NCI-H2196 treated with DMSO at 0.1 percent for 48 hours (cell line): ENCODE data around the gene C20orf202.

Source experiments
- DNase-seq: peaks from one replicate; lab custom pipeline; 2025; ENCODE audit not compliant: unreplicated experiment; lab: John Stamatoyannopoulos, UW

The C20orf202 gene

GRCh38 chr20:1202762-1203504 is at the start of gene C20orf202:
C20orf202 (plus strand) TSS chr20:1203454; CDS start chr20:1203586, 132 bp downstream.
- DNase-seq: no peak

DNA sequence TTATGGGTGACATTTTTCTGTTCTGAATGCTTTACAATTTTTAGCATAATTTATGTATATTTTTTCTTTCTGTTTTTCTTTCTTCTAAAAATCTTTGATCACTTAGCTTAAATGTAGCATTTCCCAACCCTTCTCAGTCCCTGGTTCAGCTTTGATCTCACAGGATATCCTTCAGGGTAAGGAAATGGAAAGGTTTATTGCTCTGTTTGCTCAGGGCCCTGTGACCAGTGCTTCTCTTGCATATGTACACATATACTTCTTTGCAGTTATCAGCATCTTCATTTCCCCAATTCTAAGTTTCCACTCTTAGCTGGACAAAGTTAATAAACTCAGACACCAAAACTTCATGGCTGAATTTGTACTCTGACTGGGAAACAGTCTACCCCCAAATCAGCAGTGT is 49.0 kb upstream of the C20orf202 start:
- no peak for DNase-seq

DNA sequence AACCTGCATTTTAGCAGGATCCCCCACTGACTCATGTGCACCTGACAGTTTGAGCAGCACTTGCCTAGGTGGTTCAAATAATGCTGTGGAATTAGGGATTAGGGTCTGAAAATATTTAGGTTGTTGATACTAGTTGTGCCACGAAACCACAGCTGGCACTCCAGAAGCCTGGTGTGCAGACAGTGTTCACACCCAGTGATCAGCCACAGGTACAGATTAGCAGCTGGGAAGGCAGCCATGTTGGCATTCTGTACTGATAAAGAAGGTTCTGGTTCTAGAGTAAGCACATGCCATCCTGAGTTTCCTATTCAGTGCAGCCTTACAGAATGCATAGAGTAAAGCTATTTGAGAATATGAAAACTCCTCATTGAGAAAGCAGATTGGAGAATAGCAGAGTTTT is 48.6 kb upstream of the C20orf202 start:
- no peak for DNase-seq

DNA sequence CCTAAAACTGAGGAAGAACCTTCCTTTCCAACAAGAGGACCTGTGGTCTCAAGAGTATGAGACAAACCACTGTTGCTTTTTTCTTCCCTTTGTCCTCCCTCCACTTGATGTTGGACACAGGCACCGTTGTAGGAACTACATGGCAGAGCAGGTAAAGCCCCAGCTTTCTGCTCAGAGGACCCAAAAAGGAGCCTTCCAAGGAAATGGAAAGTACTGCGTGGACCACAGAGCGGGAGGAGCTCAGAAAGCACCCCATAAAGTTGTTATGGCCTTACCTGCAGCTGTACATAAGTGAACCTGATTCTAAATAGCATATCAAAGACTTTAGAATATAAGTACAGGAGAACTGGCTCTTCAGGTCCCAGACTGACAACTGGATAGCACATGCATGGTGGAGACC is 47.9 kb upstream of the C20orf202 start:
- DNase-seq: no peak

DNA sequence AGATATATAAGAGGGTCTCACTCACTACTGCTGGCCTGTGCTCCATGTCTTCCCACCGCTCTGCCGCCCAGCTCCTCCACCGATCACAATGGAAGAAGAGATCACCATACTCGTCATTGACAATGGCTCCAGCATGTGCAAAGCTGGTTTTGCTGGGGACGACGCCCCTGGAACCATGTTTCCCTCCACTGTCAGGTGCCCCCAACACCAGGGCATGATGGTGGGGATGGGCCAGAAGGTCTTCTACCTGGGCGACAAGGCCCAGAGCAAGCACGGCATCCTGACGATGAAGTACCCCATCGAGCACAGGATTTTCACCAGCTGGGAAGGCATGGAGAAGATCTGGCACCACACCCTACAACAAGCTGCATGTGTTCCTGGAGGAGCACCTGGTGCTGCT is 42.8 kb upstream of the C20orf202 start:
- DNase-seq: no peak

- DNase-seq: no peak
These were observed 42.3 kb upstream of the C20orf202 start for GRCh38 chr20:1160991-1161390.

- DNase-seq: no peak
These were observed 40.1 kb upstream of the C20orf202 start for GRCh38 chr20:1163105-1163504.

- no peak for DNase-seq
These were observed 39.6 kb upstream of the C20orf202 start for GRCh38 chr20:1163653-1164052.

DNA sequence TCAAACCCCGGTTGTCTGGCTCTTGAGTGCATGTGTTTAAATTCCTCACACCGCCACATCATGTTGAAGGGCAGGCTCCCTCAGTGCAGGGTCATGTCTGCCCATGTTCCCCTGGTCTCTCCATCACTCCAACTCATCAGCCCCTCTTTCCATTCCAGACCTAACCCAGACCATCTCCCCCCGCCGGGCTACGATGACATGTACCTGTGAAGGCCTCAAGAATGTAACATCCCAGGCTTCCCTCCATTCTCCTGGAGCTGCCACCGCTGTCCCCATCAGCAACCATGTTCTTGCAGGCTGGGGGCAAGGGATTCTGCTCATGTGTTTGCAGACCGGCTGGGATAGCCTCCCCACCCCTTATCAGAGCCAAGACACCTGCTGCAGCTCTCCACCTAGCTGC is 38.4 kb upstream of the C20orf202 start:
- no peak for DNase-seq

GRCh38 chr20:1165521-1165920 is 37.7 kb upstream of the C20orf202 start:
- no peak for DNase-seq

DNA sequence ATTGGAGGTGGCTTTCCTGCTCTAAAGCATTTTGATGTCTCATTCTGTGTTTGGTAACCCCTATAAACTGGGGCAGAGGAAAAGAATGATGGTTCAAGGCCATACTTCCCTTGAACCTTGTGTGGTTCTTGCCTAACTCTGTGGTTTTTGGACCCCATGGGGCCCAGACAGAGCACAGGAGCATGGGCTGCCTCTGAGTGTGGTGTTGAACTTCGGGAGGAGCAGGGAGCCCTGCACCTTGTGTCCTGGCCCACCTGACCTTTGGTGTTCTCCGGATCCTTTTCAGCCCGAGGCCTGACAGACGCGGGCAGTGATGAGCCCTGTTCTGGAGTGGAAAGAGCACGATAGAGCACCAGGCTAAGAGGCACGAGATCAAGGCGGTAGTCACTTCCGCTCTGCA is 37.3 kb upstream of the C20orf202 start:
- no peak for DNase-seq

GRCh38 chr20:1166948-1167720 is 36.1 kb upstream of the C20orf202 start:
- no peak for DNase-seq

DNA sequence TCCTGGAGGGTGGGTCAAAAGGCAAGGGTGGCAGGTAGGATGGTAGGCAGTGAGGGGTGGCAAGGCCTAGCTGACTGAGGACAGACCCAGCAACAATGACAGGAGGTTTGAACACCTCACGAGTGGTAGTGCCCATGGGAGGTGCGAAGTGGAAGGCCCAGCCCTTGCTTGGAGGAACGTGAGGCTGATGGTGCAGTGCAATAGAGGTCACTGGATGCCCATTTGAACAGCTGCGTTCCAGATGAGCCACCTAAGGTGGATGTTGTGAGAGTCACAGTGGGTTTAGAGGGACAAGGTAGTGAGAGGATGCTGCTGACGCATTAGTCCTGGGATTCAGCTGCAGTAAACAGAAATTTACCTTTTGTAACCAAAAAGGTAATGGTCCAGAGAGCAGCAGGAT is 34.0 kb upstream of the C20orf202 start:
- DNase-seq: no peak

GRCh38 chr20:1171461-1172093 is 31.7 kb upstream of the C20orf202 start:
- DNase-seq: no peak

GRCh38 chr20:1173698-1174097 is 29.6 kb upstream of the C20orf202 start:
- DNase-seq: no peak

DNA sequence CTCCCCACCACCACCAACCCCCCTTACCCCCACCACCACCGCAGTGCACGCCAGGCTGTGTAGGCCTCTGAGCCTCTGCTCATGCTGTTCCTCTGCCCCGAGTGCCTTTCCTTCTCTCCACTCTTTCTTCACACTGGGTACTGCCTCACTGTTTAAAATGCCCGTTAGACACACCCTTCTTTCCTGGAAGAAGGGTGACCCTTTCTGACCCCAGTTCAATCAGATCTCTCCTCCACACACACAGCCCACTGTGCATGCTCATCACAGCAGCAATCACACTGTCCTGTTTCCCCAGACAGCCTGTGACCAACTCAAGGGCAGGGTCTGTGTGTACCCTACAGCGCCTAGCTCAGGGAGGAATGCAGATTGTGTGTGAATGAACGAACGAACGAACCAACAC is 28.5 kb upstream of the C20orf202 start:
- no peak for DNase-seq

DNA sequence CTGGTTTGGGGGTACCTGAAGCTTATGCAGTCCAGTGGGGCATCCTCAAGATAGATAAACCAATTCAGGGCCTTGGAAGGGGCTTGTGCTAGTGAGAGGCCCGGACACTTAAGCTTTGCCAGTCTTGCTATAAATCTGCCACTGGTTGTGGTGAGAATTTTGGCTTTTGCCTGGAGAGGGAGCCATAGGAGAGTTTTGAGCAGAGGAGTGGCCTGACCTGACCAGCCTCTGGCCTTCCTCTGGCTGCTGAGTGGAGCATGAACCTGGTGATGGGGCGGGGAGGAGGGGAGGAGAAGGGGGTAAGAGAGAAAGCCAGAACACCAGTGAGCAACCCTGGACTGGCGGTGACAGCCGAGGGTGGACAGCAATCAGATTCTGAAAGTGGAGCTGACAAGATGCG is 25.6 kb upstream of the C20orf202 start:
- DNase-seq: no peak

- no peak for DNase-seq
These were observed 25.2 kb upstream of the C20orf202 start for GRCh38 chr20:1178103-1178502.

GRCh38 chr20:1178623-1179022 is 24.6 kb upstream of the C20orf202 start:
- DNase-seq: no peak

DNA sequence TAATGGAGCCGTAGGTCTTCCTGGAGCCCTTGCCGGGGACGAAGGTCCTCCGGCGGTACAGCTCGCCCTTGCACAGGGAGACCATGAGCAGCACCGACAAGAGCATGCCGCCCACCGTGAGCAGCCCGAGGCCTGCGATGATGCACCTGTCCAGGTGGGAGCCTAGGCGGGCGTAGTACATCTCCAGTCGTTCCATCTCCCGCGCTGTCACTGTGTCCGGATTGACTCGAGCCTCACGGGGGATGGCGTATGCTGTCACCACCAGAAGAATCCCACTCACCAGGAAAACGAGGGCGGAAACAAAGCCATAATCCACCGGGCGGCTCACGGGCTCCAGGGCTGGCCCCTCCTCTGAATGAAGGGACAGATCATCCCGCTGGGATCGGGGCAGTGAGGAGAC is 22.3 kb upstream of the C20orf202 start:
- no peak for DNase-seq

GRCh38 chr20:1182106-1182505 is 21.1 kb upstream of the C20orf202 start:
- no peak for DNase-seq

DNA sequence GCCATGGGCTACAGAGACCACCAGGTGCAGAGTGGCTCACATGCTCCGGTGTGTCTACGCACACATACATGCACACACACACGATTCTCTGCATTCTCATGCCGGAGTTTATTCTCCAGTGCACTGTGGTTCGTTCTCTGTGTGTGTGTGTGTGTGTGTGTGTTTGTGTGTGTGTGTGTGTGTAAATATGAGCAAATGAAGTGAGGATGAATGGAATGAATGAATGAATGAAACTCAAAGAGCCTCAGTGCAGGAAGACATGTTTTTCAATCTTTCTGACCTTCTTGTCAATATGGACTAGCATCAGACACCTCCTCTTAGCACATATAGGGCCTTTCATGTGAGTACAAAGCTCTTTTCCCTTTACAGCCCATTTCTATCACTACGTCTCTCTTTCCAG is 20.1 kb upstream of the C20orf202 start:
- DNase-seq: no peak
